ENCODE measurements around the gene PAM.
"Not testable (repeated sequence)": the region's sequence is repeated elsewhere in the genome, so short reads cannot be mapped to it uniquely, and the experiment has no call there.

PAM gene

DNA sequence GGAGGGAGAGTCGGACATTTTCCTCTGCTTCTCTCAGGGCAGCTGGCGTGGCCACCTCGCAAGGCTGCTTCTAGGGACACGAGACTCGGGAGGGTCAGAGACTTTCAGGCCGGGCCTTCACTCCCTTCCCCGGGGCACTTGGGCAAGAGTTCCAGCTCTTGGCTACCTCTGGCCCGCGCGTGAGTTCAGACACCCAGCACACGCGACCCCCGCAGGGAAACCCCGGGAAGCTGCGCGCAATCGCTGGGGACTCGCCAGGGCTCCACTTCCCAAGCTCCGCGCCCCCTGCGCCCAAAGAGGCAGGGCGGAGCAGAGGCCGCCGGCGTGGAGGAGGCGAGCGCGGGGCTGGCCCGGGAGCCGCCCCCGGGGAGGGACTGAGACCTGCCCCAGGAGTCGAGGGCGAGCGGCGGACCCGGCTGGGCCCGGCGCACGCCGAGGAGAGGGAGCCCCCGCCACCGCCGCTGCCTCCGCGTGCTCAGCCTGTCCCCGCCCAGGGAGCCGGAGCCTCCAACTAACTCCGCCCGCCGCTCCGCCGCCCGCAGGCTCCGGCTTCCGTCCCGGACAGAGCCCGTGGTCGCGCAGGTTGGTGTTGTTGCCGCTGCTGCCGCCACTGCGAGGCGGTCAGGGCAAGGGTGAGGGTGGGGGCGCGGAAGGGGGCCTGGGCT lies at the start of gene PAM:
PAM (plus strand) TSS at position 539 of the 665 bp plus-strand sequence. CDS start 110,891 bp downstream, outside the sequence.
- peak; percentile 64 for DNase-seq

GRCh38 chr5:102711525-102712385 lies 43.4 kb upstream of the PAM start:
- no peak for DNase-seq

DNA sequence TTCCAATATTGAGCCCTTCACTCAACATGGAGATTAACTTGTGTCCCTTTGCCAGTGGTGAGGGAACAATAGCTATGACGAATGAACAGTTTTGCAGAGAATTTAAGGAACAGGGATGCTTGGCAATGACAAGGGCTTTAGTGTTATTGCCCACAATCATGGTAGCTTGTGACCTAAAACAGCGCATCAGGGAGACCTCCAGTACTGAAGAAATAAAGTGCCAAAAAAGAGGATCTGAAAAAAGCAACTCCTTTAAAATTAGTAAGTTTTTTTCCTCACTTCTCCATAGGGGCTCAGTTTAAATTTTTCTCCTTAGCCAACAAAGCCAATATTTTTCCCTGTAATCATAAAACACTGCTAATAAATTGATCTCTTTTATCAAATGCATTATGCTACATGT lies 41.8 kb upstream of the PAM start:
- DNase-seq = no peak

- no peak for DNase-seq
Measured at GRCh38 chr5:102713682-102714231, 41.3 kb upstream of the PAM start.

DNA sequence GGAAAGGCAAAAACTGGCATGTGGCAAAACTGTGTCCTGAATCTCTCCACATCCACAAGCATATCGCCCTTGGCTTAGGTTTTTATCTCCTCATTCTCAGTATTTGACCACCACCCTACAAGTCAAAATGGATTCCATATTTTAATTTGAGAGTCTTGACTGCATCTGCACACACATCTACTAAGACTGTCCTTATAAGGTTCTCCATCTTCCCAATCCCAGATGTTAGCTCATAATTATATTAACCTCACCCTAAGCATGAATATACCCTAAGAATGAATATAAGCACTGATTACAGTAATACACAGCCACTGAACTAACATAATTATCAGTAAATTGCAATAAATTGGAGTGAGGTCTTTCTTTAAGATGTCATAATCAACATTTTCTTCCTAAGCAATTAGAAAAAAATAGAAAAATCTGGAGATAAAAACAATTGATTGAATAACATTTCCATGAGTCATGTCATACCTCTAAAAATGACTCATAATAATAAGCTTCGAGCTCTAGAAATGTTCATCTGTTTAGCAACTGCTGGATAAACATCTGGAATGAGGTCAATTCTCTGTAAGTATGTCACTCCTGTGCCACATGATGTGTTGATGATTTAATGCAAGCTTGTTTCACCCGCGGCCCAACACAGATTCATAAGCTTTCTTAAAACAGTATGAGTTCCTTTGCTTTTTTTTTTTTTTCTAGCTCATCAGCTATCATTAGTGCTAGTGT lies 39.9 kb upstream of the PAM start:
- DNase-seq = no peak

DNA sequence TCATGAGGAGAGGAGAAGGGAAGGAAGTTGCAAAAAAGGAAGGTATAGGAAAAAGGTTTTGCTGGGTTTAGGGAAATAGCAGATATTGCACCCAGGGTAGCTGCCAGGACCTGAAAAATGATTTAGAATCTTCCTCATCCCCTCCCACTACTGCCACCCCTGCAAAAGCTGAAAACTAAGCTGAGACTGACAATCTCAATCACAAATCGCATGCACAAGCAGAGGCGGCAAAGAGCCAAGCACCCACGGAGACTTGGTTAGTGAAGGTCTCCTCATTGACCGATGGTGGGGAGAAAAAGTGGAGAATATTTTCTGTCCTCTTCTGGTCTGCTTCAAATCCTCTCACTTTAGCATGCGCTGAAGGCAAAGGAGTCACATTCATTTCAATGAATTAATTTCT lies 39.1 kb upstream of the PAM start:
- no peak for DNase-seq

DNA sequence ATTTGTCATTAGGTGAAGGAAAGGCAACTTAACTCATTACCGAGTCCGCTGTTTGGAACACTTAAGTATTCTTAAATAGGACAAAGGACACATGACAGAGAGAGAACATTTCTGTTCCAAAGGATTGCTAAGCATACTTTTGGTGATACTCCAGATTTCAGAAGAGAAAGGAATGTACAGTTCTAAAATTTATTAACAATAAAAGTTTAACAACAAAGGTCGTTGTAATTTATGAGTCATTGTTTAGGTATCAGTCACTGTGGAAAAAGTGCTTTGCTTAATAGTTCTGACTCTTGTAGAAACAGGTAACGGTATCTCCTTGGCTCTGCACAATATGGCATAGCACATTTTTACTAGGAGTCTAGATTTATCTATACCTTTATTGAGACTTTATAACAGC lies 36.3 kb upstream of the PAM start:
- DNase-seq = no peak

DNA sequence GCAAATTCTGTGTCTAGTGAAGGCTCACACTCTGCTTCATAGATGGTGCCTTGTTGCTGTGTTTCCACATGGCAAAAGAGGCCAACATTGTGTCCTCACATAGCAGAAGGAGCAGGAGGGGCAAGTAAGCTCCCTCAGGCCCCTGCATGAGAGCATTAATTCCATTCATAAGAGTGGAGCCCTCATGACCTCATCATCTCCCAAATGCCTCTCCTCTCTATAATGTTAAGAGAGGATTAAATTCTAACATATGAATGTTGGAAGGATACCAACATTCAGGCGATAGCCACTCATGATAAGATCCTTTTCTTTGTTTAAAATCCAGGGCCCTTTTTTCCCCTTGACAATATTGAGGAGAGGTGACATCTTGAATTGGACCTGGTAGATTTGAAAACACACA lies 35.2 kb upstream of the PAM start:
- DNase-seq = no peak

- no peak for DNase-seq
Measured at GRCh38 chr5:102720969-102721368, 34.1 kb upstream of the PAM start.

- no peak for DNase-seq
Measured at GRCh38 chr5:102722931-102723330, 32.2 kb upstream of the PAM start.

GRCh38 chr5:102731693-102732092 lies 23.4 kb upstream of the PAM start:
- no peak for DNase-seq

GRCh38 chr5:102733534-102733933 lies 21.6 kb upstream of the PAM start:
- no peak for DNase-seq

- DNase-seq = no peak
Measured at GRCh38 chr5:102737161-102737560, 17.9 kb upstream of the PAM start.

- no peak for DNase-seq
Measured at GRCh38 chr5:102737805-102738469, 17.2 kb upstream of the PAM start.

- DNase-seq = no peak
Measured at GRCh38 chr5:102740515-102740914, 14.6 kb upstream of the PAM start.

DNA sequence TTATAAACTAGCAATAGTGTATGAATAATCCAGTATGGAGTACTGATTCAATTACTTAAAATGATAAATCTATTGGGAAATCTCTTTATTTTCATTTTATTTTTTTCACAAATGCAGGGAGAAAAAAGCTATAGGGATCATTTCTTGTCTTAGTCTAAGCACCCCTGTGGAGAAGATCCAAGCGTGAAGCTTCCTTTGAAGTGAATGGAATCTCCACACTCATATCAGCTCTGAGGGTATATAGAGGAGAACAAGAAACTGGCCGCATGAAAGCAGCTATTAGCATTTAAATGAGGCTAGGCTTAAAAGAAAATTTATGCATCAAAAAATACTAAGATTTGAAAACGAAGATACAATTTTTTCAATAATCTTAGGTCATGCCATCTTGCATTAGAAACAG lies 12.9 kb upstream of the PAM start:
- no peak for DNase-seq

- DNase-seq = no peak
Measured at GRCh38 chr5:102743900-102744299, 11.2 kb upstream of the PAM start.

DNA sequence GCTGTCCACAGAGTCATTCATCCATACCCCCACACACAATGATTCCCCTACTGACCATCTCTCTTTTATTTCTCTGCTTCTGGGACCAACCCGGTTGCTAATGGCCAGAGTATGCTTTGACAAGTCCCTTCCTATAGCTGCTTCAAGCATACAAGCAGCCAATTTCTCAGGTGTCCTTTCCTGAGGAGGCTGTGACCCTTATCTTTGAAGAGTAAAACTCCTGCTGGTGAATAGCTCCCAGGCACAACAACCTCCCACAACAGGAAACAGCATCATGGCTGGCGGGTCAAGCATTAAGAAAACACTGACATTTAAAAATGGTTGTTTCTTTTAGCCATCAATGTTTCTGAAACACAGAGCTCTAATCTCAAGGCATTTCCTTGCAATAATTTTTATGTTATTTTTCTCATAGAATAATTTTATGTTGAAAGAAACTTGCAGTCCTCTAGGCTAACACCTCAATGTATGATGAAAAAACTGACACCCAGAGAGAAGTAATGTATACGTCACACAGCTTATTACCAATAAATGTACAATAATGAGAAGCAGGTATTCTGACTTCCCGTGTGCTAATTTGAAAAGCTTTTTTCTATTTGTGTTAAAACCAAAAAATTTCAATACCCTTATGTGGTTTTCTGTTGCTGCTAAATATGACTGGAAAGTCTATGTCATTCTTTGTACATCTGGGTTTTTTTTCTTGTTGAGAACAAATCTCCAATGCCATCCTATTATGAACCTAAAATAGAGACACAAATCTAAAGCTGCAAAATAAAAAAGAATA lies 7.5 kb upstream of the PAM start:
- DNase-seq = no peak

GRCh38 chr5:102749416-102750030 lies 5.6 kb upstream of the PAM start:
- no peak for DNase-seq

- DNase-seq = no peak
Measured at GRCh38 chr5:102750151-102750834, 4.8 kb upstream of the PAM start.

- not testable (repeated sequence) for DNase-seq
Measured at GRCh38 chr5:102751903-102752376, 3.2 kb upstream of the PAM start.

Measured in activated T-cell treated with anti-CD3 and anti-CD28 coated beads for 4 hours (primary cell).